NCI-H1436 treated with DMSO at 0.1 percent for 48 hours (cell line): ENCODE measurements around the gene XXYLT1.
"Not testable (repeated sequence)": the region's sequence is repeated elsewhere in the genome, so short reads cannot be mapped to it uniquely, and the experiment has no call there.

Experiments
- DNase-seq: peaks from one replicate; lab custom pipeline; 2025; lab: John Stamatoyannopoulos, UW

XXYLT1 gene

DNA sequence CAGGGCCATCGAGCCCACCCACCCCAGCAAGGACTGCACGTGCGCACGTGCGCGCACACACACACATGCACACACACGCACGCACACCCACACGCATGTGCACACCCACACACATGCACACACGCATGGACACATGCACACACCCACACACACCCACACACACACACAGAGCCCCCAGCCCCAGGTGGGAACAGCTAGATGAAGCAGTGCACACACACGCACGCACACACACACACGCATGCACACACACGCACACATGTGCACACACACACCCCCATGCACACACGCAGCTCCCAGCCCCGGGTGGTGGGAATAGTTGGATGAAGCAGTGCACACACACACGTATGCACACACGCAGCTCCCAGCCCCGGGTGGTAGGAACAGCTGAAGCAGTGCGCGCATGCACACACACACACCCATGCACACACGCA, 158.6 kb downstream of the XXYLT1 start:
- DNase-seq: no peak

GRCh38 chr3:195111766-195112165, 159.2 kb downstream of the XXYLT1 start:
- no peak for DNase-seq

- no peak for DNase-seq
These were observed 159.6 kb downstream of the XXYLT1 start for GRCh38 chr3:195111319-195111705.

- DNase-seq: no peak
These were observed 160.2 kb downstream of the XXYLT1 start for GRCh38 chr3:195110647-195111318.

- DNase-seq: no peak
These were observed 161.8 kb downstream of the XXYLT1 start for GRCh38 chr3:195109098-195109657.

GRCh38 chr3:195107593-195107992, 163.4 kb downstream of the XXYLT1 start:
- no peak for DNase-seq

DNA sequence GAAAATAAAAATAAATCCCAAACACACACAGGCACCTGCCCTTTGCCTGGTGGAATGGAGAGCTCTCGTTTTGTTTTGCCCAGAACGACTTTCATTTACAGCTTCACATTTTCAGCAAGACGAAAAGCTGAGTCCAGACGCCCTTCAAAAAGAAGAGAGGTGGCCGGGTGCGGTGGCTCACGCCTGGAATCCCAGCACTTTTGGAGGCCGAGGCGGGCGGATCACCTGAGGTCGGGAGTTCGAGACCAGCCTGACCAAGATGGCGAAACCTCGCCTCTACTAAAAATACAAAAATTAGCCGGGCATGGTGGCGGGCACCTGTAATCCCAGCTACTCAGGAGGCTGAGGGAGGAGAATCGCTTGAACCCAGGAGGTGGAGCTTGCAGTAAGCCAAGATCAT, 163.9 kb downstream of the XXYLT1 start:
- DNase-seq: not testable (repeated sequence)

- DNase-seq: no peak
These were observed 164.5 kb downstream of the XXYLT1 start for GRCh38 chr3:195106418-195106906.

- DNase-seq: no peak
These were observed 165.0 kb downstream of the XXYLT1 start for GRCh38 chr3:195105841-195106417.

GRCh38 chr3:195105389-195105788, 165.6 kb downstream of the XXYLT1 start:
- DNase-seq: no peak

- no peak for DNase-seq
These were observed 166.6 kb downstream of the XXYLT1 start for GRCh38 chr3:195104340-195104739.

DNA sequence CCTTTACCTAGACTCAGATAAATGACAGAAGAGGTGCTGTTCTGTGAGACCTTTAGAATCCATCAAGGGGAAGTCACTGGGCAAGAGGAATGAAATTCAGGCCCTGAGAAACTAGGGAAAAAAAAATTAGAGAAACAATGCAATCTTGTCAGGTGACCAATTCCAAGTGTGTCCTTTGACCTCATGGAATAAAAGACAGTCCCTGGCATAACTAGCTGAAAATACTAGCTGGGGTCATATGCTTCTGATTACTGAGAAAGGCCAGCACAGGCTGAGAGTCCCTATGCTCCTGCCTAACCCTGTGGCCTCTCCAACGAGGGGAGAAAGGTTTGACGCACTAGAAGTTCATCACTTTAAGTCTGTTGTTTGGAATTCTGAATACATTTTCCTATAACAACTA, 167.3 kb downstream of the XXYLT1 start:
- DNase-seq: no peak

- no peak for DNase-seq
These were observed 168.1 kb downstream of the XXYLT1 start for GRCh38 chr3:195102609-195103467.

- DNase-seq: no peak
These were observed 168.9 kb downstream of the XXYLT1 start for GRCh38 chr3:195101927-195102608.

- DNase-seq: peak; percentile 53
These were observed 169.9 kb downstream of the XXYLT1 start for GRCh38 chr3:195101001-195101583.

- DNase-seq: no peak
These were observed 170.8 kb downstream of the XXYLT1 start for GRCh38 chr3:195099951-195100785.

DNA sequence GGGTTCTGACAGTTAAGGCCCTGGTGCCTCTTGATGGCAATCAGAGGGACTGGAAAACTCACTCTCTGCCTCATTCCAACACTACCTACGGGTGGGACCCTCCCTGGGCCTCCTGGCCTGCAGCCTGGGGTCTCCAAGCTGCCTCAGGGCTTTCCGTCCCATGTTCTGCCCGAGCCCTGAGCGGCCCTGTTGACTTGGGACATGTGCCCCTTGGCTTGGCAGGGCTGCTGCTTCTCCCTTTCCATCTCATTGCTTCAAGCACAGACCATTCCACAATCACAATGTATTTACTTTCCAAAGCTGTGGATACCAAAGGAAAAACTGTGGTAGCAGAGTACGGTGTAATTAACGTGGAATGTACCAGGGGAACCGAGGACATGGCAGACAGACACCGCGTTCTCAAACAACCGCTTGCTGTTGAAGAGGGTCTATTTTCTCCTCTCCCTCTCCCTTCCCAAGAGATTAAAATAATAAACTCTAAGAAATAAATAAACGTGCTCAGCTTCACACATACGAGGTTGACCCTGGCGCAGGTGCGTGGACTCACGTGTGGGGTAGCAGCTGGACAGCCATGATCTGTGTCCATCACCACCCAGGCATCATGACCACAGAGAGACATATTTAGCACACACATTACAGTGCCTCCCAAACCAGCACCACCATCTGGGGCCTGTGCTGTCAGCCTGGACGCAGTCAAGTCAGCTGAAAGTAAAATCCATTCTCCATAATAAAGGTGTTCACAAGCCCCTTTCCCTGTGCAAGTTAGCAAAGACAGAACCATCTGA, 172.0 kb downstream of the XXYLT1 start:
- DNase-seq: no peak

- no peak for DNase-seq
These were observed 173.4 kb downstream of the XXYLT1 start for GRCh38 chr3:195097331-195098255.
